ENCODE results near the gene CLEC11A. TPM values are rescaled to one million over a fixed set of nuclear protein-coding genes. Genes with fewer than 3 reads are reported as not detected.

Gene CLEC11A
- total and polyA plus RNA-seq, 9 of the 15 experiments (the other 6 are each of a cell fraction or from before 2014, with no cell fraction given) = 0.39 to 43.9 (median 3.4) TPM

- peak overlapping the region; percentile 21; the same call in 1 of the 2 replicates for H3K4me2 ChIP-seq (ENCODE audit: insufficient read depth, low read length)
- 2% methylated on average over 22 of the region's 23 CpGs for WGBS (ENCODE audit: insufficient coverage, low coverage, missing lambda C conversion rate)
- intact Hi-C loops (cut with micrococcal nuclease) = no loop called here
- CTCF ChIA-PET (ENCODE audit: low intra/inter-chr PET ratio) = no interaction called here
- peaks cover 2 to 13% of the 10 kb centered on the region in 2 experiments; a peak in 3 of 5 replicates for H3K4me1 ChIP-seq (replicated peaks in 1 of 2; ENCODE audit: control insufficient read depth in 2 of 2, insufficient read depth in 2 of 2, low read length in 2 of 2)
- FAIRE-seq (peak; percentile 99), DNase-seq (ENCODE audit: extremely low read depth in 1 of 4, low spot score in 3 of 4) (peak; percentile 92 to 100 (median 99)), ATAC-seq (peak; percentile 100)
- peaks cover 16 to 36% of the 10 kb centered on the region in 2 experiments for H3K27me3 ChIP-seq (ENCODE audit: control insufficient read depth in 2 of 2, insufficient read depth in 2 of 2, low read length in 2 of 2)
- POLR2A ChIA-PET = no interaction called here
- H2AFZ ChIP-seq (ENCODE audit: low read depth, low read length) = peak overlapping the region; percentile 72
- in situ Hi-C loops (cut with MboI) = no loop called here
- no peak overlapping the region for H3K27ac ChIP-seq (ENCODE audit: extremely low read depth, low read depth, low read length)
- BruUV-seq (replicated peaks) = no TSS peak
- H3K79me2 ChIP-seq (ENCODE audit: control insufficient read depth, insufficient read depth, low read length) = no peaks in the 10 kb centered on the region
- H3K4me3 ChIP-seq = no peak overlapping the region
- no peaks in the 10 kb centered on the region for H3K9me3 ChIP-seq (replicated peaks; ENCODE audit: control insufficient read depth, insufficient read depth, low read depth, low read length)
- no peaks in the 10 kb centered on the region for H3K9me1 ChIP-seq (ENCODE audit: control insufficient read depth, insufficient read depth, low read length)
- H3K9ac ChIP-seq (ENCODE audit: insufficient read depth in 1 of 2, low read depth in 2 of 2, low read length in 2 of 2) = no peak overlapping the region
- no peaks in the 10 kb centered on the region for H3K36me3 ChIP-seq (ENCODE audit: control insufficient read depth, insufficient read depth, low read length)
- no peaks in the 10 kb centered on the region; the same call in 1 of the 2 replicates for H4K20me1 ChIP-seq (replicated peaks; ENCODE audit: control insufficient read depth, insufficient read depth, low read length)
- TF ChIP-seq MCM2 (IDR thresholded peaks at IDR 0.05; ENCODE audit: low read depth) (no peak), ATF1 (CRISPR knock-in tag; IDR thresholded peaks at IDR 0.05) (peak; percentile 83), ATF1 (tag; IDR thresholded peaks at IDR 0.05) (peak; percentile 99), KLF10 (CRISPR knock-in tag; IDR thresholded peaks at IDR 0.05) (no peak), EHMT2 (IDR thresholded peaks at IDR 0.05) (peak; percentile 29; the same call in 1 of the 2 replicates), LARP7 (IDR thresholded peaks at IDR 0.05) (peak; percentile 83; the same call in 1 of the 2 replicates), YBX1 (IDR thresholded peaks at IDR 0.05) (peak; percentile 87; the same call in 1 of the 2 replicates), ETV5 (CRISPR knock-in tag; IDR thresholded peaks at IDR 0.05; ENCODE audit: low read depth) (no peak), ZNF785 (CRISPR knock-in tag; IDR thresholded peaks at IDR 0.05) (no peak), IFI16 (CRISPR knock-in tag; IDR thresholded peaks at IDR 0.05) (no peak), HDGF (IDR thresholded peaks at IDR 0.05) (no peak)
- TF ChIP-seq, protein P1, sequence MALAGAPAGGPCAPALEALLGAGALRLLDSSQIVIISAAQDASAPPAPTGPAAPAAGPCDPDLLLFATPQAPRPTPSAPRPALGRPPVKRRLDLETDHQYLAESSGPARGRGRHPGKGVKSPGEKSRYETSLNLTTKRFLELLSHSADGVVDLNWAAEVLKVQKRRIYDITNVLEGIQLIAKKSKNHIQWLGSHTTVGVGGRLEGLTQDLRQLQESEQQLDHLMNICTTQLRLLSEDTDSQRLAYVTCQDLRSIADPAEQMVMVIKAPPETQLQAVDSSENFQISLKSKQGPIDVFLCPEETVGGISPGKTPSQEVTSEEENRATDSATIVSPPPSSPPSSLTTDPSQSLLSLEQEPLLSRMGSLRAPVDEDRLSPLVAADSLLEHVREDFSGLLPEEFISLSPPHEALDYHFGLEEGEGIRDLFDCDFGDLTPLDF (CRISPR knock-in tag; IDR thresholded peaks at IDR 0.05) = peak; percentile 74; the same call in 1 of the 2 replicates
- TF ChIP-seq, protein P2, sequence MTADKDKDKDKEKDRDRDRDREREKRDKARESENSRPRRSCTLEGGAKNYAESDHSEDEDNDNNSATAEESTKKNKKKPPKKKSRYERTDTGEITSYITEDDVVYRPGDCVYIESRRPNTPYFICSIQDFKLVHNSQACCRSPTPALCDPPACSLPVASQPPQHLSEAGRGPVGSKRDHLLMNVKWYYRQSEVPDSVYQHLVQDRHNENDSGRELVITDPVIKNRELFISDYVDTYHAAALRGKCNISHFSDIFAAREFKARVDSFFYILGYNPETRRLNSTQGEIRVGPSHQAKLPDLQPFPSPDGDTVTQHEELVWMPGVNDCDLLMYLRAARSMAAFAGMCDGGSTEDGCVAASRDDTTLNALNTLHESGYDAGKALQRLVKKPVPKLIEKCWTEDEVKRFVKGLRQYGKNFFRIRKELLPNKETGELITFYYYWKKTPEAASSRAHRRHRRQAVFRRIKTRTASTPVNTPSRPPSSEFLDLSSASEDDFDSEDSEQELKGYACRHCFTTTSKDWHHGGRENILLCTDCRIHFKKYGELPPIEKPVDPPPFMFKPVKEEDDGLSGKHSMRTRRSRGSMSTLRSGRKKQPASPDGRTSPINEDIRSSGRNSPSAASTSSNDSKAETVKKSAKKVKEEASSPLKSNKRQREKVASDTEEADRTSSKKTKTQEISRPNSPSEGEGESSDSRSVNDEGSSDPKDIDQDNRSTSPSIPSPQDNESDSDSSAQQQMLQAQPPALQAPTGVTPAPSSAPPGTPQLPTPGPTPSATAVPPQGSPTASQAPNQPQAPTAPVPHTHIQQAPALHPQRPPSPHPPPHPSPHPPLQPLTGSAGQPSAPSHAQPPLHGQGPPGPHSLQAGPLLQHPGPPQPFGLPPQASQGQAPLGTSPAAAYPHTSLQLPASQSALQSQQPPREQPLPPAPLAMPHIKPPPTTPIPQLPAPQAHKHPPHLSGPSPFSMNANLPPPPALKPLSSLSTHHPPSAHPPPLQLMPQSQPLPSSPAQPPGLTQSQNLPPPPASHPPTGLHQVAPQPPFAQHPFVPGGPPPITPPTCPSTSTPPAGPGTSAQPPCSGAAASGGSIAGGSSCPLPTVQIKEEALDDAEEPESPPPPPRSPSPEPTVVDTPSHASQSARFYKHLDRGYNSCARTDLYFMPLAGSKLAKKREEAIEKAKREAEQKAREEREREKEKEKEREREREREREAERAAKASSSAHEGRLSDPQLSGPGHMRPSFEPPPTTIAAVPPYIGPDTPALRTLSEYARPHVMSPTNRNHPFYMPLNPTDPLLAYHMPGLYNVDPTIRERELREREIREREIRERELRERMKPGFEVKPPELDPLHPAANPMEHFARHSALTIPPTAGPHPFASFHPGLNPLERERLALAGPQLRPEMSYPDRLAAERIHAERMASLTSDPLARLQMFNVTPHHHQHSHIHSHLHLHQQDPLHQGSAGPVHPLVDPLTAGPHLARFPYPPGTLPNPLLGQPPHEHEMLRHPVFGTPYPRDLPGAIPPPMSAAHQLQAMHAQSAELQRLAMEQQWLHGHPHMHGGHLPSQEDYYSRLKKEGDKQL (CRISPR knock-in tag; IDR thresholded peaks at IDR 0.05; ENCODE audit: borderline replicate concordance) = no peak
- TF ChIP-seq, protein P3, sequence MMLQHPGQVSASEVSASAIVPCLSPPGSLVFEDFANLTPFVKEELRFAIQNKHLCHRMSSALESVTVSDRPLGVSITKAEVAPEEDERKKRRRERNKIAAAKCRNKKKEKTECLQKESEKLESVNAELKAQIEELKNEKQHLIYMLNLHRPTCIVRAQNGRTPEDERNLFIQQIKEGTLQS (IDR thresholded peaks at IDR 0.05) = peak; percentile 99
- TF ChIP-seq, protein P3 (CRISPR knock-in tag; conservative IDR thresholded peaks at IDR 0.05) = 0 out of 2 replicates have a peak, but pooled peaks have one; percentile 44
These were observed 43.7 kb upstream of the CLEC11A start for GRCh38 chr19:50679177-50680125.
